GM12801 (cell line): ENCODE data around the gene PGPEP1.

Experiments used
- CTCF ChIP-seq: IDR thresholded peaks from one replicate; pipeline ENCODE4 v1.5.1; 2011; ENCODE audit warnings: control low read depth; ENCODE audit not compliant: insufficient read length; ENCODE audit errors: extremely low read depth

The PGPEP1 gene

DNA sequence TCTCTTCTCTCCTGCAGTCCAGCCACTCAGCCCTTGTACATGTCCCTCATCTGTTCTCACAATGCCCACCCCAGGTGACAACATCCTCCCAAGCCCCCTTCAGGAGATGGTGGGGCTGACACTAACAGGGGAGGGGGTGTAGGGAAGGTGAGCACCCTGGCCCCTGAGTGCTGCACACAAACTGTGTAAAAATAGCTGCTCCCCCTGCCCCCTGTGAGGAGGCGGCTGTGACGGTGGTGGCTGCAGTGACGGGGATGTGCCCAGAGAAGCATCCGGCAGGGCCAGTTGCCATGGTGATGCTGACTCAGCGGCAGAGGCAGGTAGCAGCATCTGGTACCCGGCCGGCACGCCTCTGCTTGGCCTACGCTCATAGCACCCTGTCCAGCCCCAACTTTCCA is 45.9 kb upstream of the PGPEP1 start:
- no peak for TF ChIP-seq CTCF

DNA sequence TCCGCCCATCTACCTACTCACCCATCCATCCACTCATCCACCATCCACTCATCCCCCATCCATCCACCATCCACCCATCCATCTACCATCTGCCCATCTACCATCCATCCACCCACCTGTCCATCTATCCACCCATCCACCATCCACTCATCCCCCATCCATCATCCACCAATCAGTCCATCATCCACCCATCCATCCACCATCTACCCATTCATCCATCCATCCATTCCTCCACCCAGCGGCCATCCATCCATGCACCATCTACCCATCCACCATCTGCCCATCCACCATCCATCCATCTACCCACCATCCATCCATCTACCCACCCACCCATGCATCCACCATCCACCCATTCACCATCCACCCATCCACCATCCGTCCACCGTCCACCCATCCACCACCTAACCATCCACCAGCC is 45.4 kb upstream of the PGPEP1 start:
- TF ChIP-seq CTCF, result no peak

DNA sequence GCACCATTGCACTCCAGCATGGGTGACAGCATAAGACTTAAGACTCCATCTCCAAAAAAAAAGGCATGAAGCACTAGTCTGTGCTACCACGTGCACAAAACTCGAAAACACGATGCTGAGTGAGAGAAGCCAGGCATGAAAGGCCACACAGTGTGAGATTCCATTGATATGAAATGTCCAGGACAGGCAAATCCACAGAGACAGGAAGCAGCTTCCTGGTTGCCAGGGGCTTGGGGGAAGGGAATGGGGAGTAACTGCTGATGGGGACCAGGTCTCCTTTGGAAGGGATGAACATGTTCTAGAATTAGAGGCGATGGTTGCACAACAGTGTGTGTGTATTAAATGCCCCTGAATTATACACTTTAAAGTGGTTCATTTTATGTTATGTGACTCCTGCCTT is 43.1 kb upstream of the PGPEP1 start:
- no peak for TF ChIP-seq CTCF

DNA sequence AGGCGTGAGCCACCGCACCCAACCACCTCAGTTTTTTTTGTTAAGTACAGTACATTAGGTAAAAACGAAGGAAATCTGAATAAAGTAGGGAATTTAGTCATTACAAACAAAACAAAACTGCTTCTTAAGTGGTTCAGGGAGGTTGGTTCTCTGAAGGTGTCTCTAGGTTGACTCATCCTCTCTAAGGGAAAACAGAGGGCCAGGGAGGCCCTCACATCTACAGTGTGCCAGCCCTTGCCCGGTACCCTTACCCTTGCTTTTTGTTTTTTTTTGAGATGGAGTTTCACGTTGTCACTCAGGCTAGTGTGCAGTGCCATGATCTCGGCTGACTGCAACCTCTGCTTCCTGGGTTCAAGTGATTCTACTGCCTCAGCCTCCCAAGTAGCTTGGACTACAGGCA is 41.8 kb upstream of the PGPEP1 start:
- no peak for TF ChIP-seq CTCF

DNA sequence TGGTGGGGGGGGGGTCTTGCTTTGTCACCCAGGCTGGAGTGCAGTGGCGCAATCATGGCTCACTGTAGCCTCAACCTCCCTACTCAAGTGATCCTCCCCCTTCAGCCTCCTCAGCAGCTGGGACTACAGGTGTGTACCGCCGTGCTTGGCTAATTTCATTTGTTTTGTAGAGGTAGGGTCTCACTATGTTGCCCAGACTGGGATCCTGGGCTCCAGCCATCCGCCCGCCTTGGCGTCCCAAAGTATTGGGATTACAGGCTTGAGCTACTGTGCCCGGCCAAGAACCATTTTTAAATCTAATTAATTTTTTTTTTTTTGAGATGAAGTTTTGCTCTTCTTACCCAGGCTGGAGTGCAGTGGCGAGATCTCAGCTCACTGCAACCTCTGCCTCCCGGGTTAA is 40.7 kb upstream of the PGPEP1 start:
- TF ChIP-seq CTCF, result no peak

- no peak for TF ChIP-seq CTCF
Measured at GRCh38 chr19:18300930-18301717, 39.3 kb upstream of the PGPEP1 start.

DNA sequence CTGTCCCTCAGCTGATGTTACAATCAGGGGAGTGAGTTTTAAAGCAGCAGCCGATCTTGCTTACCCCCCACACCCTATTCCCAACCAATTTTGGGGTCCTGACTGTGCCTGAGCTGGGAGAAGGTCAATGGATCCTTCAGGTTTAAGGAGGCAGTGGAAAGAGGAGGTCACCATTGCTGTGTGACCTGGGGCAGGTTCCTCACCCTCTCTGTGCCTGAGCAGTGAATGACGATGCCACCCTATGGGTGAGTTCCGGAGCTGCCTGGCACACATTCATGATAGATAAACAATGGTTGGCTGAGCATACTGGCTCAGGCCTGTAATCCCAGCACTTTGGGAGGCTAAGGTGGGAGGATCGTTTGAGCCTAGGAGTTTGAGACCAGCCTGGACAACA is 38.7 kb upstream of the PGPEP1 start:
- TF ChIP-seq CTCF, result no peak
